Measurements from ENCODE around the gene PDIA6.
"Not testable (repeated sequence)": the region's sequence is repeated elsewhere in the genome, so short reads cannot be mapped to it uniquely, and the experiment has no call there.

Gene PDIA6

GRCh38 chr2:10810202-10811161 lies 2.1 kb downstream of the PDIA6 start:
- no peak for DNase-seq (ENCODE audit: low read depth in 2 of 2)

- no peak for DNase-seq (ENCODE audit: low read depth in 2 of 2)
Observed at GRCh38 chr2:10806543-10806942, 6.0 kb downstream of the PDIA6 start.

GRCh38 chr2:10805990-10806389 lies 6.6 kb downstream of the PDIA6 start:
- DNase-seq (ENCODE audit: low read depth in 2 of 2), result not testable (repeated sequence)

GRCh38 chr2:10802657-10803056 lies 9.9 kb downstream of the PDIA6 start:
- no peak for DNase-seq (ENCODE audit: low read depth in 2 of 2)

GRCh38 chr2:10800163-10800562 lies 12.4 kb downstream of the PDIA6 start:
- no peak for DNase-seq (ENCODE audit: low read depth in 2 of 2)

DNA sequence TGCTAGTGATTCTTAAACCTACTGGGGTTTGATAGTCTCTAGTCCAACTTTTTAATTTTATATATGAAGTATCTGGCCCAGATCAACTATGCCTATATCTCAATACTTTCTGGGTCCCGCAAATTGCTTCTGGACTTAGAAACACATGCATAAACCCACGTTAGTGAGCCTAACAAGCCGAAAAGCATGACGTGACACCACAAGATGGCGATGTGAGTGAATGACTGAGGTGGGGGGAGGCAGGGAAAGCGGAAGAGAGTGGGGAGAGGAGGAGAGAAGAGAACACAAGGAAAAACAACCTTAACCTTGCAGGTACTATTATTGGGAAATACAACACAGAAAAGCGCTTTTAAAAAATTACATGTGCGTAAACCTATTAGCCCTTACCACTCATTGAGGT lies 13.8 kb downstream of the PDIA6 start:
- DNase-seq (ENCODE audit: low read depth in 2 of 2), result no peak

GRCh38 chr2:10796703-10797102 lies 15.9 kb downstream of the PDIA6 start:
- no peak for DNase-seq (ENCODE audit: low read depth in 2 of 2)

DNA sequence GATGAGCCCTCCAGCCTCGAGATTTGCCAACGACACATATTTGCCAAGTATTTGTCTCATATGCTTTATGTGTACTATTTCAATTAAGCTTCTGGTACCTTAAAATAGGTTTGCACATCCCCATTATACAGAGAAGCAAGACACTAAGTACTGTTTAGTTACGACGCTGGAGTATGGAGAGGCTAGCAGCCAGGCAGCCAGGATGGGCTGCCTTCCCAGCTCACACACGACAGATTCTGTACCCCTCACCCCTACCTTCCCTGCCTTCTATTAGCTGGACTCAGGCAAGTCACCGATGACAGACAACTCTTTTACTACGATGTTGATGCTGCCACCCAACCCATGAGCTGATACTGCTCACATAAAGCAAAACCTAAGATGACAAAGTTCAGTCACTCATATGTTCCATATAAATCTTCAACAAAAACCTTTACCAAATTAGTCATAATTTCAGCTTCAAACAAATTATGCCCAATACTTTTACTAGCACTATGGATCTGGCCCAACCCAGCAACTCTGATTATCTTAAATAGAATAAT lies 17.0 kb downstream of the PDIA6 start:
- DNase-seq (ENCODE audit: low read depth in 2 of 2), result no peak

DNA sequence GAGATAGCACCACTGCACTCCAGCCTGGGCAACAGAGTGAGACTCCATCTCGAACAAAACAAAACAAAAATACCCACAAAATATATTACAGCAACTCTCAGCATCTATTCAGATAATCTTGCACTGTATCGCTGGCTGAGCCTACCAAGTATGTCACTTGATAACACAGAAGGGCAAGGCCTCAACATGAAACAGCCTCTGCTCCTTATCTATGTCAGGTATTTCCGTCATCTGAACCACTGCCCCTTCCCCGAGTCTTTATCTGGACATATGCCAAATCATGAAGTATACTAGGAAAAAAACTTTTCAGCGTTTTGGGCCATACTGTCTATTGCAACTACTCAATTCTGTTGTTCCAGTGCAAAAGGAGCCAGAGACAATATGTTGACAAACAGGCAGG lies 17.7 kb downstream of the PDIA6 start:
- no peak for DNase-seq (ENCODE audit: low read depth in 2 of 2)

GRCh38 chr2:10793816-10794215 lies 18.8 kb downstream of the PDIA6 start:
- DNase-seq (ENCODE audit: low read depth in 2 of 2), result no peak

DNA sequence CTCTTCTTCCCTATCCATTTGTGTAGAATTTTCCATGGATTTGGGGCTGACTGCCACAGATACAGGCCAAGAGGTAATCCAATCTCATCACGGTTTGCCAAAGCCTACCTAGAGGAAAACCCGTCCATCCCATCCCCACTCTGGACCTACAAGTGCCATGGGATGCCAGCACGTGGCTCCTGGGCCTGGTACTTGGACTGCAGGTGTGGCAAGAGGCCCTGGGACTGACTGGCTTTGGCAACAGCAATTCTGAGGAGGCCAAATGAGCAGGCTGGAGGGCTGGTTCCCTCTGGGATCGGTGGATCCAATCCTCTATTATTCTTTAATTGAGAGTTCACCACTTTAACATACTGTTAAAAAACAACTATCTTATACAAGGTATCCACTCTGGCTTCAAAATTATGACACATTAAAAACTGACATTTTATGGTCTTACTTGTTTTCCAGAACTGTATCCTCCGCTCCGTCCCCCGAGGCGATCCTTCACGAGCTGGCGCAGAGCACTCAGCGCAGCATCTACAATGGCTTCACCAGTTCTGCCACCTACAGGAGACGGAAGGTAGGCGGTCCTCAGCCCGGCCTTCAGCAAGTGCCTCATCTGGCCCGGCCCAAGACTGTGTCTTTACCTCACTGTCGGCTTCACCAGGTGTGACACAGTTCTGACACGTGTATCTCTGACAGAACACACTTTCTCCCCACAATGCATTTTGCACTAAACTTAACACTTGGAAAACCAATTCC lies 19.8 kb downstream of the PDIA6 start:
- no peak for DNase-seq (ENCODE audit: low read depth in 2 of 2)

DNA sequence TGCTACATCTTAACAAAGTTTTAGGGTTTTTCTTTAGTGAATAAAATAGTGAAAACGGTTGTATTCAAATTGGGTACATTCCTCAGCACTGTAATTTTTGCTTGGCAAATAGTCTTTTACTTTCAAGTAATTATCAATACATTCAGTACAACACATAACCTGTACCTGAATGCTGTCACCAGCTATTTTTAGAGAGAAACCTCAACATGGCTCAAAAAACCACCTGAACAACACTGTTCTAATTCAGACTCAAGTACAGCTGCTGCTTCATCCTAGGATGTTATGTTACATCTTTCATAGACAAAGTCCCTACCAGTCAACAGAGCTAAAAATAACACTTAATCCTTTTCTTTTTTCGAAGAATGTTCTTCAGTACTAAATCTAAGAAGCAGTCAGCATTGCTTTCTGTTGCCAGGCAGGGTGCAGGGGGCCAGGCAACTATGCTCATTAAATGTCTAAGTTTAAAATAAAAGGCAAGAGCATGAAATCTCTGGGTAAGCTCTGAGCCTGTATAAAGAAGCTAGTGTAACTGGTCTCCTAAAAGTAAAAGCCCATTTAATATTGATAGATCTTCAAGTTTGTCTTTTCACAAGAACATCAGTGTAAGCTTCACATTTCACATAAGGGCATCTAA lies 20.5 kb downstream of the PDIA6 start:
- no peak for DNase-seq (ENCODE audit: low read depth in 2 of 2)

GRCh38 chr2:10790228-10790973 lies 22.2 kb downstream of the PDIA6 start:
- DNase-seq (ENCODE audit: low read depth in 2 of 2), result no peak

DNA sequence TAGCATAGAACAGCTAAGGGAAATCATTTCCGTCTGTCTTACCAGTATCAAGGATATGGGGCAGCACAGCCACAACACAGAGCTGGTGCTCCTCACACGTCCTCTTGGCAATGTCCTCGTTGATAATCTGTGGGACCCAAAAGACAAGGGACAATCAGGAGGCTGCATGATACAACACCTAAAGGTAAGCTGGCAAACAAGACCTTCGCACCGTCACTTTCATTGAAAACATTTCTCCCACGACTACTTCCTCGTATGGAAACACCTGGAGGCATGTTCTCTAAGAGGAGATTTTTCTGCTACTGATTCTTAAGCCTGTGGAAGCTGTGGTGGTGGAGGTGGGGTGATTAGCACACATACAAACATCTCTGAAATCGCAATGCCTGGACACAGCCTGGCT lies 23.7 kb downstream of the PDIA6 start:
- no peak for DNase-seq (ENCODE audit: low read depth in 2 of 2)

DNA sequence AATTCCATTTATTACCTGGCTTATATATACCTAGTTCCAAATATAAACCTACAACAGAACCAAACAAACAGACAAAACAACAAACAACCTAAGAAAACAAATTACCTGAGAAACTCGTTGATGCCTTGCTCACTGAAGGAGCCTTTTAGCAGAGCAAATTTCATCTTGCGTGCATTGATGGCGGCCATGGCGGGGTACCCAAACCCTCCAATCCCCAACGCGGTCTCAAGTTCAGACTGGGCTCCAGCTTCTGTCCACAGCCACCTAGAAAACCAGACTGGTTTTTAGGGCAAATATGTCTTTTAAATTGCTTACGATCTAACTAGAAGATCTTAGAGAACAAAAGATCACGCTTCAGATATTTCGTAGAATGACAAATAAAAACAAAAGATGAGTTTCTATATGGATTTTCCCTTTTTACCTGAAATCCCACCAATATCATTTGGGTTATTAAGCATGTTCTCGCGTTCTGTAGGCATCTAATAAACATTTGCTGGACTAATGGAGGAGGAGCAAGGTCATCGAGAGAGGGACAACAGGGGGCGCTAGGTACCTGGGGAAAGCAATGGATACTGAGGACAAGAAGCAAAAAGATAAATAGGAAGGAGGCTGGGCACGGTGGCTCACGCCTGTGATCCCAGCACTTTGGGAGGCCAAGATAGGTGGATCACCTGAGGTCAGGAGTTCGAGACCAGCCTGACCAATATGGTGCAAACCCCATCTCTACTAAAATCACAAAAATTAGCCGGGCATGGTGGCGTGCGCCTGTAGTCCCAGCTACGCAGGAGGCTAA lies 25.2 kb downstream of the PDIA6 start:
- DNase-seq (ENCODE audit: low read depth in 2 of 2), result peak in 1 of 2 experiments; percentile 37

GRCh38 chr2:10786240-10786982 lies 26.2 kb downstream of the PDIA6 start:
- no peak for DNase-seq (ENCODE audit: low read depth in 2 of 2)

GRCh38 chr2:10785260-10785659 lies 27.3 kb downstream of the PDIA6 start:
- DNase-seq (ENCODE audit: low read depth in 2 of 2), result no peak

DNA sequence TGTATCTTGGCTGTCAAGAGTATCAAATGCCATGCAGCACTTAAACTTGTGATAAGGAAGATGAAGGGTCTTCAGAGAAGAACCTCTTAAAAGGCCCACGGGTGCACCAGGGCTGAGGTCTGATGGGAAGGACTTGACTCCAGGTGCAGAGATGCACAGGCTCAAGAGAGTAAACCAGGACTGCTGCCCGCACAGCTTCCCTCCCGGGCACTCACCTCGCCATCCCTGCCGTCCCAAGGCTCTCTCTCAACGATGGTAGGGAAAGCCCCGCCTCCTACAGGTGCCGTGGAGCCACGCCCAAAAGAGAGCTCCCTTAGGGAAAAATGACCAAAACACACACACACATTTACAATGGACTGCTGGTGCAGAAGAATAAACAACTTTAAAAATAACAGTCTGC lies 27.9 kb downstream of the PDIA6 start:
- DNase-seq (ENCODE audit: low read depth in 2 of 2), result no peak

GRCh38 chr2:10783421-10783820 lies 29.2 kb downstream of the PDIA6 start:
- no peak for DNase-seq (ENCODE audit: low read depth in 2 of 2)

GRCh38 chr2:10781746-10782145 lies 30.8 kb downstream of the PDIA6 start:
- no peak for DNase-seq (ENCODE audit: low read depth in 2 of 2)
